ENCODE data around the gene SNCB.
A peak's percentile ranks its signal among the peaks of the same experiment; 100 is the strongest.

Gene SNCB

GRCh38 chr5:176629853-176630680, at the start of gene SNCB, which contains the start of gene EIF4E1B:
SNCB (minus strand) TSS chr5:176630534; CDS start chr5:176629654, 880 bp downstream.
EIF4E1B (plus strand) TSS chr5:176630675; CDS start chr5:176642788, 12,113 bp downstream.
- peak in 1 of 2 experiments; percentile 63 for DNase-seq

GRCh38 chr5:176679365-176680225, 49.3 kb upstream of the SNCB start:
- no peak for DNase-seq

GRCh38 chr5:176678584-176678983, 48.2 kb upstream of the SNCB start:
- no peak for DNase-seq

GRCh38 chr5:176677209-176677939, 47.0 kb upstream of the SNCB start:
- peak in 1 of 2 experiments; percentile 22 for DNase-seq

GRCh38 chr5:176676361-176676824, 46.1 kb upstream of the SNCB start:
- DNase-seq, result peak in 1 of 2 experiments; percentile 60

GRCh38 chr5:176675676-176676360, 45.5 kb upstream of the SNCB start:
- peak in 1 of 2 experiments; percentile 26 for DNase-seq

- DNase-seq, result no peak
These were observed 44.5 kb upstream of the SNCB start for GRCh38 chr5:176674799-176675198.

- no peak for DNase-seq
These were observed 43.6 kb upstream of the SNCB start for GRCh38 chr5:176673651-176674583.

GRCh38 chr5:176671890-176672747, 41.8 kb upstream of the SNCB start:
- DNase-seq, result no peak

- DNase-seq, result no peak
These were observed 41.1 kb upstream of the SNCB start for GRCh38 chr5:176671399-176671798.

GRCh38 chr5:176670449-176670848, 40.1 kb upstream of the SNCB start:
- peak; percentile 83 to 92 for DNase-seq

- DNase-seq, result no peak
These were observed 37.3 kb upstream of the SNCB start for GRCh38 chr5:176667637-176668036.

GRCh38 chr5:176665517-176665916, 35.2 kb upstream of the SNCB start:
- DNase-seq, result no peak

GRCh38 chr5:176664886-176665285, 34.6 kb upstream of the SNCB start:
- DNase-seq, result no peak

- peak in 1 of 2 experiments; percentile 38 for DNase-seq
These were observed 34.1 kb upstream of the SNCB start for GRCh38 chr5:176664479-176664878.

GRCh38 chr5:176663566-176663965, 33.2 kb upstream of the SNCB start:
- no peak for DNase-seq

- no peak for DNase-seq
These were observed 32.3 kb upstream of the SNCB start for GRCh38 chr5:176662371-176663333.

- no peak for DNase-seq
These were observed 31.3 kb upstream of the SNCB start for GRCh38 chr5:176661676-176662075.
